SK-N-SH treated with all-trans-retinoic acid at 6 μM for 48 hours (cell line): ENCODE results near the gene FAR1.

Experiments
- ATAC-seq: fragments of 200-7000 bp; cut with Tn5 transposase; 3 replicates; pipeline ENCODE4 v1.9.1; 2020; ENCODE audit warnings: mild to moderate bottlenecking, moderate library complexity
- ARNTL ChIP-seq: fragments of 450-650 bp; formaldehyde crosslinking; IDR thresholded peaks from 2 replicates; pipeline ENCODE4 v1.5.0; 2020; ENCODE audit warnings: low read depth, mild to moderate bottlenecking, moderate library complexity, borderline replicate concordance
- BACH2 ChIP-seq: fragments of 250-450 bp; sonication (Bioruptor Pico); IDR thresholded peaks from 2 replicates; pipeline ENCODE4 v1.9.0; 2021; ENCODE audit warnings: mild to moderate bottlenecking, borderline replicate concordance
- CREB5 ChIP-seq: fragments of 250-450 bp; sonication (Bioruptor Pico); IDR thresholded peaks from 2 replicates; pipeline ENCODE4 v1.5.1; 2020; ENCODE audit warnings: low read depth, mild to moderate bottlenecking, moderate library complexity
- CSDC2 ChIP-seq: fragments of 250-450 bp; sonication (Bioruptor Pico); IDR thresholded peaks from 2 replicates; pipeline ENCODE4 v1.5.0; 2020; ENCODE audit warnings: mild to moderate bottlenecking, moderate library complexity
- ESRRG ChIP-seq: fragments of 250-450 bp; sonication (Bioruptor Pico); IDR thresholded peaks from 2 replicates; pipeline ENCODE4 v1.6.1; 2021; ENCODE audit warnings: mild to moderate bottlenecking
- GLIS3 ChIP-seq: fragments of 250-450 bp; sonication (Bioruptor Pico); IDR thresholded peaks from 2 replicates; pipeline ENCODE4 v1.5.0; 2020; ENCODE audit warnings: mild to moderate bottlenecking, moderate library complexity
- ISL1 ChIP-seq: fragments of 250-450 bp; sonication (Bioruptor Pico); IDR thresholded peaks from 2 replicates; pipeline ENCODE4 v2.1.2; 2022; ENCODE audit warnings: mild to moderate bottlenecking, moderate library complexity
- OSR1 ChIP-seq: fragments of 250-450 bp; sonication (Bioruptor Pico); IDR thresholded peaks from 2 replicates; pipeline ENCODE4 v1.8.0; 2022; ENCODE audit warnings: moderate library complexity, mild to moderate bottlenecking, inconsistent platforms
- PATZ1 ChIP-seq: fragments of 250-450 bp; sonication (Bioruptor Pico); IDR thresholded peaks from 2 replicates; pipeline ENCODE4 v1.8.0; 2020; ENCODE audit warnings: mild to moderate bottlenecking, moderate library complexity, borderline replicate concordance
- POU6F1 ChIP-seq: fragments of 250-450 bp; sonication (Bioruptor Pico); IDR thresholded peaks from 2 replicates; pipeline ENCODE4 v1.8.0; 2021; ENCODE audit warnings: low read depth, mild to moderate bottlenecking, moderate library complexity, borderline replicate concordance
- PPARA ChIP-seq: fragments of 250-450 bp; sonication (Bioruptor Pico); IDR thresholded peaks from 2 replicates; pipeline ENCODE4 v1.5.0; 2020; ENCODE audit warnings: mild to moderate bottlenecking, borderline replicate concordance
- RARB ChIP-seq: fragments of 250-450 bp; sonication (Bioruptor Pico); IDR thresholded peaks from 2 replicates; pipeline ENCODE4 v1.8.0; 2021; ENCODE audit warnings: mild to moderate bottlenecking, moderate library complexity
- SNAI2 ChIP-seq: fragments of 250-450 bp; sonication (Bioruptor Pico); IDR thresholded peaks from 2 replicates; pipeline ENCODE4 v1.5.0; 2020; ENCODE audit warnings: mild to moderate bottlenecking, moderate library complexity
- TCF4 ChIP-seq: fragments of 250-450 bp; sonication (Bioruptor Pico); IDR thresholded peaks from 2 replicates; pipeline ENCODE4 v1.8.0; 2021; ENCODE audit warnings: mild to moderate bottlenecking, moderate library complexity, borderline replicate concordance
- TOX ChIP-seq: fragments of 250-450 bp; sonication (Bioruptor Pico); IDR thresholded peaks from 2 replicates; pipeline ENCODE4 v1.8.0; 2021; ENCODE audit warnings: mild to moderate bottlenecking, moderate library complexity, borderline replicate concordance
- TSHZ2 ChIP-seq: fragments of 250-450 bp; sonication (Bioruptor Pico); IDR thresholded peaks from 2 replicates; pipeline ENCODE4 v1.5.0; 2020; ENCODE audit warnings: mild to moderate bottlenecking, moderate library complexity
- ZC3H10 ChIP-seq: fragments of 250-450 bp; sonication (Bioruptor Pico); IDR thresholded peaks from 2 replicates; pipeline ENCODE4 v1.5.1; 2021; ENCODE audit warnings: mild to moderate bottlenecking, moderate library complexity
- ZFP3 ChIP-seq: fragments of 250-450 bp; sonication (Bioruptor Pico); IDR thresholded peaks from 2 replicates; pipeline ENCODE4 v1.5.0; 2020; ENCODE audit warnings: mild to moderate bottlenecking, moderate library complexity
- ZFP30 ChIP-seq: fragments of 450-650 bp; formaldehyde crosslinking; IDR thresholded peaks from 2 replicates; pipeline ENCODE4 v1.5.0; 2022; ENCODE audit warnings: mild to moderate bottlenecking, moderate library complexity
- ZNF565 ChIP-seq: fragments of 450-650 bp; formaldehyde crosslinking; conservative IDR thresholded peaks from 2 replicates; pipeline ENCODE4 v1.5.0; 2020; ENCODE audit warnings: low read depth, mild to moderate bottlenecking, moderate library complexity
- ZNF70 ChIP-seq: fragments of 450-650 bp; formaldehyde crosslinking; IDR thresholded peaks from 2 replicates; pipeline ENCODE4 v1.5.0; 2020; ENCODE audit warnings: mild to moderate bottlenecking, moderate library complexity
- ZNF8 ChIP-seq: fragments of 450-650 bp; formaldehyde crosslinking; IDR thresholded peaks from 2 replicates; pipeline ENCODE4 v1.5.0; 2020; ENCODE audit warnings: mild to moderate bottlenecking, moderate library complexity

Gene FAR1

GRCh38 chr11:13771151-13771550, 102.7 kb downstream of the FAR1 start:
- TF ChIP-seq TOX (CRISPR knock-in tag) (no peak), GLIS3 (CRISPR knock-in tag) (no peak), ZC3H10 (CRISPR knock-in tag) (no peak), TSHZ2 (CRISPR knock-in tag) (no peak), ISL1 (CRISPR knock-in tag) (no peak), TCF4 (CRISPR knock-in tag) (no peak)
- no peak for ATAC-seq

GRCh38 chr11:13772223-13773046, 104.0 kb downstream of the FAR1 start:
- TF ChIP-seq ZFP30 (CRISPR knock-in tag) = no peak
- TF ChIP-seq ZFP3 (CRISPR knock-in tag) = no peak
- TF ChIP-seq SNAI2 (CRISPR knock-in tag) = no peak
- TF ChIP-seq PATZ1 = no peak
- TF ChIP-seq ARNTL = no peak
- no peak for TF ChIP-seq BACH2
- TF ChIP-seq ZNF565 = no peak
- no peak for TF ChIP-seq PPARA
- no peak for TF ChIP-seq CREB5
- TF ChIP-seq GLIS3 (CRISPR knock-in tag) = no peak
- TF ChIP-seq ZNF8 (CRISPR knock-in tag) = no peak
- TF ChIP-seq ISL1 (CRISPR knock-in tag) = no peak
- TF ChIP-seq RARB (CRISPR knock-in tag) = no peak
- no peak for TF ChIP-seq ZC3H10 (CRISPR knock-in tag)
- TF ChIP-seq TOX (CRISPR knock-in tag) = no peak
- no peak for TF ChIP-seq POU6F1 (CRISPR knock-in tag)
- TF ChIP-seq OSR1 (CRISPR knock-in tag) = no peak
- TF ChIP-seq TCF4 (CRISPR knock-in tag) = no peak
- TF ChIP-seq ZNF70 (CRISPR knock-in tag) = no peak

GRCh38 chr11:13775471-13775870, 107.0 kb downstream of the FAR1 start:
- ATAC-seq = no peak
- TF ChIP-seq POU6F1 (CRISPR knock-in tag) (no peak), ZFP3 (CRISPR knock-in tag) (no peak), CSDC2 (CRISPR knock-in tag) (no peak), OSR1 (CRISPR knock-in tag) (no peak), ZNF565 (no peak), CREB5 (no peak), ESRRG (CRISPR knock-in tag) (no peak), TSHZ2 (CRISPR knock-in tag) (no peak), PATZ1 (no peak)

More at GRCh38 chr11:13772223-13773046, 104.0 kb downstream of the FAR1 start:
- peak; percentile 82 for ATAC-seq
